GM18511 (cell line): Measurements from ENCODE around the gene ELOA.

Experiments
- ATAC-seq: cut with Tn5 transposase; IDR thresholded peaks from one replicate; pipeline ENCODE4 v1.9.1; 2021; ENCODE audit warnings: mild to moderate bottlenecking, moderate library complexity; ENCODE audit not compliant: unreplicated experiment

ELOA gene

GRCh38 chr1:23736437-23737134, 6.7 kb upstream of the ELOA start:
- no peak for ATAC-seq

GRCh38 chr1:23741609-23742008, 1.7 kb upstream of the ELOA start:
- ATAC-seq: no peak

GRCh38 chr1:23742670-23743286, 493 bp upstream of the ELOA start:
- ATAC-seq: peak; percentile 43

- ATAC-seq: no peak
Observed at GRCh38 chr1:23745515-23745914, 2.2 kb downstream of the ELOA start.

- no peak for ATAC-seq
Observed at GRCh38 chr1:23748016-23748415, 4.7 kb downstream of the ELOA start.

- no peak for ATAC-seq
Observed at GRCh38 chr1:23751050-23751814, 8.0 kb downstream of the ELOA start.

- ATAC-seq: no peak
Observed at GRCh38 chr1:23751815-23752200, 8.5 kb downstream of the ELOA start.

- ATAC-seq: no peak
Observed at GRCh38 chr1:23752909-23753308, 9.6 kb downstream of the ELOA start.

GRCh38 chr1:23756676-23757075, 13.4 kb downstream of the ELOA start:
- no peak for ATAC-seq

- ATAC-seq: no peak
Observed at GRCh38 chr1:23757812-23758211, 14.5 kb downstream of the ELOA start.

GRCh38 chr1:23759277-23759676, 16.0 kb downstream of the ELOA start:
- no peak for ATAC-seq

- ATAC-seq: no peak
Observed at GRCh38 chr1:23763041-23763577, 19.8 kb downstream of the ELOA start.

GRCh38 chr1:23768733-23769132, 25.5 kb downstream of the ELOA start:
- no peak for ATAC-seq

GRCh38 chr1:23772049-23772853, 29.0 kb downstream of the ELOA start:
- no peak for ATAC-seq

- no peak for ATAC-seq
Observed at GRCh38 chr1:23772854-23773242, 29.6 kb downstream of the ELOA start.

GRCh38 chr1:23774174-23774880, 31.1 kb downstream of the ELOA start:
- no peak for ATAC-seq

- ATAC-seq: no peak
Observed at GRCh38 chr1:23776217-23776616, 32.9 kb downstream of the ELOA start.

- peak; percentile 76 for ATAC-seq
Observed at GRCh38 chr1:23777979-23778814, 34.9 kb downstream of the ELOA start, which contains the start of gene PITHD1. TSS of gene PITHD1 (plus strand) at chr1:23778418. CDS start at chr1:23778516, 98 bp downstream.

- no peak for ATAC-seq
Observed at GRCh38 chr1:23779826-23780371, 36.6 kb downstream of the ELOA start.
